ENCODE measurements around the gene LDLRAP1.

- TF ChIP-seq POLR2A (IDR thresholded peaks at IDR 0.05; ENCODE audit: low read depth, low read length) = no peak
- TF ChIP-seq POLR2AphosphoS5 (IDR thresholded peaks at IDR 0.05; ENCODE audit: low read depth, low read length) = no peak
- TF ChIP-seq TAF1 (IDR thresholded peaks at IDR 0.05; ENCODE audit: borderline replicate concordance, low read depth, low read length) = no peak
Observed at GRCh38 chr1:25566176-25566729, 22.8 kb downstream of the LDLRAP1 start.

All from GM12892 (cell line).